ENCODE results near the gene CDK5.

Gene CDK5

GRCh38 chr7:151060416-151061212 lies 2.9 kb upstream of the CDK5 start:
- peak overlapping the region; percentile 49 for H3K27ac Mint-ChIP-seq
- H3K9me3 Mint-ChIP-seq, result no peaks in the 10 kb centered on the region
- peak overlapping the region; percentile 85 for H3K4me3 Mint-ChIP-seq
- H3K4me1 Mint-ChIP-seq (ENCODE audit: low read depth), result peaks cover 24% of the 10 kb centered on the region
- no peaks in the 10 kb centered on the region for H3K27me3 Mint-ChIP-seq (ENCODE audit: low read depth)
- H3K36me3 Mint-ChIP-seq (ENCODE audit: low read depth), result peaks cover 9% of the 10 kb centered on the region
- DNase-seq (ENCODE audit: low spot score), result no peak

GRCh38 chr7:151060113-151060415 lies 2.4 kb upstream of the CDK5 start:
- H3K4me3 Mint-ChIP-seq, result peak overlapping the region; percentile 85
- peaks cover 4% of the 10 kb centered on the region for H3K36me3 Mint-ChIP-seq (ENCODE audit: low read depth)
- DNase-seq (ENCODE audit: low spot score), result no peak
- no peaks in the 10 kb centered on the region for H3K27me3 Mint-ChIP-seq (ENCODE audit: low read depth)
- H3K4me1 Mint-ChIP-seq (ENCODE audit: low read depth), result peaks cover 24% of the 10 kb centered on the region
- no peaks in the 10 kb centered on the region for H3K9me3 Mint-ChIP-seq
- H3K27ac Mint-ChIP-seq, result peak overlapping the region; percentile 63

GRCh38 chr7:151059367-151060112 lies 1.8 kb upstream of the CDK5 start, which contains the start of gene SLC4A2:
Gene SLC4A2, plus strand, starts transcription at chr7:151059589. Its CDS starts 2,399 bp downstream, at chr7:151061988.
- H3K4me3 Mint-ChIP-seq, result peak within 1 kb of the TSS; percentile 98
- H3K36me3 Mint-ChIP-seq (ENCODE audit: low read depth), result peaks cover 4% of the 10 kb centered on the region
- H3K27ac Mint-ChIP-seq, result peak within 1 kb of the TSS; percentile 92
- no peaks in the 10 kb centered on the region for H3K27me3 Mint-ChIP-seq (ENCODE audit: low read depth)
- no peaks in the 10 kb centered on the region for H3K9me3 Mint-ChIP-seq
- peak; percentile 72 for DNase-seq (ENCODE audit: low spot score)
- peaks cover 24% of the 10 kb centered on the region for H3K4me1 Mint-ChIP-seq (ENCODE audit: low read depth)

GRCh38 chr7:151058781-151059366 lies 1.2 kb upstream of the CDK5 start:
- DNase-seq (ENCODE audit: low spot score), result no peak
- Mint-ChIP-seq H3K27ac (peak overlapping the region; percentile 92), H3K4me1 (ENCODE audit: low read depth) (peaks cover 24% of the 10 kb centered on the region), H3K9me3 (no peaks in the 10 kb centered on the region), H3K36me3 (ENCODE audit: low read depth) (peaks cover 4% of the 10 kb centered on the region), H3K27me3 (ENCODE audit: low read depth) (no peaks in the 10 kb centered on the region), H3K4me3 (peak overlapping the region; percentile 98)

- Mint-ChIP-seq H3K4me1 (ENCODE audit: low read depth) (peaks cover 27% of the 10 kb centered on the region), H3K9me3 (no peaks in the 10 kb centered on the region), H3K4me3 (peak overlapping the region; percentile 98), H3K36me3 (ENCODE audit: low read depth) (peaks cover under 1% of the 10 kb centered on the region), H3K27me3 (ENCODE audit: low read depth) (no peaks in the 10 kb centered on the region), H3K27ac (peak overlapping the region; percentile 92)
- DNase-seq (ENCODE audit: low spot score), result peak; percentile 97
These were observed 488 bp upstream of the CDK5 start for GRCh38 chr7:151057989-151058780.

GRCh38 chr7:151056666-151057505 lies 811 bp downstream of the CDK5 start:
- Mint-ChIP-seq H3K27ac (peak overlapping the region; percentile 69), H3K36me3 (ENCODE audit: low read depth) (no peaks in the 10 kb centered on the region), H3K4me1 (ENCODE audit: low read depth) (peaks cover 32% of the 10 kb centered on the region)

GRCh38 chr7:151056283-151056665 lies 1.4 kb downstream of the CDK5 start:
- H3K36me3 Mint-ChIP-seq (ENCODE audit: low read depth), result no peaks in the 10 kb centered on the region
- no peak overlapping the region for H3K27ac Mint-ChIP-seq
- no peak for DNase-seq (ENCODE audit: low spot score)
- H3K9me3 Mint-ChIP-seq, result no peaks in the 10 kb centered on the region
- no peaks in the 10 kb centered on the region for H3K27me3 Mint-ChIP-seq (ENCODE audit: low read depth)
- H3K4me3 Mint-ChIP-seq, result peak overlapping the region; percentile 98
- H3K4me1 Mint-ChIP-seq (ENCODE audit: low read depth), result peaks cover 27% of the 10 kb centered on the region

More at GRCh38 chr7:151056666-151057505, 811 bp downstream of the CDK5 start:
- DNase-seq (ENCODE audit: low spot score), result no peak
- Mint-ChIP-seq H3K9me3 (no peaks in the 10 kb centered on the region), H3K27me3 (ENCODE audit: low read depth) (no peaks in the 10 kb centered on the region), H3K4me3 (peak overlapping the region; percentile 98)

GRCh38 chr7:151053751-151054150 lies 3.9 kb downstream of the CDK5 start:
- DNase-seq (ENCODE audit: low spot score), result no peak

GRCh38 chr7:151053096-151053495 lies 4.6 kb downstream of the CDK5 start:
- H3K27me3 Mint-ChIP-seq (ENCODE audit: low read depth), result peaks cover 3% of the 10 kb centered on the region
- no peaks in the 10 kb centered on the region for H3K36me3 Mint-ChIP-seq (ENCODE audit: low read depth)
- no peak overlapping the region for H3K4me3 Mint-ChIP-seq
- no peak for DNase-seq (ENCODE audit: low spot score)
- no peak overlapping the region for H3K27ac Mint-ChIP-seq
- peaks cover 17% of the 10 kb centered on the region for H3K4me1 Mint-ChIP-seq (ENCODE audit: low read depth)
- H3K9me3 Mint-ChIP-seq, result no peaks in the 10 kb centered on the region

More at GRCh38 chr7:151053751-151054150, 3.9 kb downstream of the CDK5 start:
- peaks cover 3% of the 10 kb centered on the region for H3K27me3 Mint-ChIP-seq (ENCODE audit: low read depth)
- no peaks in the 10 kb centered on the region for H3K9me3 Mint-ChIP-seq
- no peak overlapping the region for H3K27ac Mint-ChIP-seq
- peaks cover 20% of the 10 kb centered on the region for H3K4me1 Mint-ChIP-seq (ENCODE audit: low read depth)
- H3K4me3 Mint-ChIP-seq, result no peak overlapping the region
- H3K36me3 Mint-ChIP-seq (ENCODE audit: low read depth), result no peaks in the 10 kb centered on the region

- Mint-ChIP-seq H3K4me3 (no peak overlapping the region), H3K9me3 (no peaks in the 10 kb centered on the region), H3K36me3 (ENCODE audit: low read depth) (no peaks in the 10 kb centered on the region), H3K27ac (no peak overlapping the region), H3K27me3 (ENCODE audit: low read depth) (peaks cover 3% of the 10 kb centered on the region), H3K4me1 (ENCODE audit: low read depth) (peaks cover 9% of the 10 kb centered on the region)
- DNase-seq (ENCODE audit: low spot score), result peak; percentile 59
These were observed 6.6 kb downstream of the CDK5 start for GRCh38 chr7:151051108-151051507.

GRCh38 chr7:151048911-151049463 lies 8.7 kb downstream of the CDK5 start:
- Mint-ChIP-seq H3K36me3 (ENCODE audit: low read depth) (peaks cover 3% of the 10 kb centered on the region), H3K9me3 (no peaks in the 10 kb centered on the region), H3K27me3 (ENCODE audit: low read depth) (peaks cover 3% of the 10 kb centered on the region), H3K4me1 (ENCODE audit: low read depth) (peaks cover 9% of the 10 kb centered on the region), H3K4me3 (no peak overlapping the region), H3K27ac (no peak overlapping the region)
- no peak for DNase-seq (ENCODE audit: low spot score)

GRCh38 chr7:151047976-151048815 lies 9.5 kb downstream of the CDK5 start, which contains the start of gene ASIC3:
Gene ASIC3, plus strand, starts transcription at chr7:151048531. Its CDS starts 355 bp downstream, at chr7:151048886.
- Mint-ChIP-seq H3K27ac (no peak within 1 kb of the TSS), H3K36me3 (ENCODE audit: low read depth) (peaks cover 3% of the 10 kb centered on the region), H3K4me1 (ENCODE audit: low read depth) (peaks cover 7% of the 10 kb centered on the region), H3K9me3 (no peaks in the 10 kb centered on the region), H3K27me3 (ENCODE audit: low read depth) (peaks cover 3% of the 10 kb centered on the region), H3K4me3 (no peak within 1 kb of the TSS)
- no peak for DNase-seq (ENCODE audit: low spot score)
